GM23338 (cell line): ENCODE results near the gene INHBC. TPM values are rescaled to one million over a fixed set of nuclear protein-coding genes. Genes with fewer than 3 reads are reported as not detected.
"Not testable (repeated sequence)": the region's sequence is repeated elsewhere in the genome, so short reads cannot be mapped to it uniquely, and the experiment has no call there.

Experiments used
- ATAC-seq: fragments of 200-7000 bp; cut with Tn5 transposase; 3 replicates; pipeline ENCODE4 v1.9.1; 2020
- DNase-seq: peaks from one replicate; pipeline ENCODE4 v3.0.0-alpha.2; 2015; ENCODE audit warnings: low spot score
- H2AFZ ChIP-seq: fragments of 200-600 bp; sonication (generic); 2 replicates; pipeline ENCODE4 v1.8.0; 2016; ENCODE audit warnings: antibody characterized with exemption, mild to moderate bottlenecking, moderate library complexity
- H3F3A ChIP-seq: fragments of 200-600 bp; sonication (generic); replicated peaks from 2 replicates; pipeline ENCODE4 v1.8.0; 2017; ENCODE audit warnings: antibody characterized with exemption, mixed run types, low read depth
- H3K27ac ChIP-seq: fragments of 200-600 bp; sonication (generic); 2 replicates; pipeline ENCODE4 v1.6.1; 2016; ENCODE audit warnings: low read depth
- H3K27me3 ChIP-seq: fragments of 200-600 bp; sonication (generic); 2 replicates; pipeline ENCODE4 v1.8.0; 2016; ENCODE audit warnings: mild to moderate bottlenecking, mixed run types, moderate library complexity; ENCODE audit not compliant: insufficient read depth
- H3K36me3 ChIP-seq: fragments of 200-600 bp; sonication (generic); 2 replicates; pipeline ENCODE4 v1.8.0; 2016; ENCODE audit warnings: mild to moderate bottlenecking; ENCODE audit not compliant: insufficient read depth
- H3K4me1 ChIP-seq: fragments of 200-600 bp; sonication (generic); 2 replicates; pipeline ENCODE4 v1.8.0; 2016; ENCODE audit warnings: mild to moderate bottlenecking, moderate library complexity; ENCODE audit not compliant: insufficient read depth
- H3K4me2 ChIP-seq: fragments of 200-600 bp; sonication (generic); 2 replicates; pipeline ENCODE4 v1.7.1; 2017; ENCODE audit warnings: mixed run types
- H3K4me3 ChIP-seq: fragments of 200-600 bp; sonication (generic); 2 replicates; pipeline ENCODE4 v1.6.1; 2016; ENCODE audit warnings: mixed run types
- H3K79me2 ChIP-seq: fragments of 200-600 bp; sonication (generic); replicated peaks from 2 replicates; pipeline ENCODE4 v1.8.0; 2017; ENCODE audit warnings: mild to moderate bottlenecking; ENCODE audit not compliant: insufficient read depth
- H3K9me2 ChIP-seq: fragments of 200-600 bp; sonication (generic); 2 replicates; pipeline ENCODE4 v1.8.0; 2017; ENCODE audit not compliant: insufficient read depth
- H4K20me1 ChIP-seq: fragments of 200-600 bp; sonication (generic); replicated peaks from 2 replicates; pipeline ENCODE4 v1.8.0; 2017; ENCODE audit warnings: mild to moderate bottlenecking; ENCODE audit not compliant: insufficient read depth
- H3K27ac Mint-ChIP-seq: 2 replicates; pipeline ENCODE4 v1.8.0; 2020; ENCODE audit warnings: inconsistent platforms, mild to moderate bottlenecking, moderate library complexity, mixed read lengths
- H3K27me3 Mint-ChIP-seq: 3 replicates; pipeline ENCODE4 v1.8.0; 2022; ENCODE audit warnings: low read depth, mild to moderate bottlenecking, moderate library complexity, mixed read lengths, inconsistent platforms; ENCODE audit not compliant: insufficient read depth, poor library complexity
- H3K36me3 Mint-ChIP-seq: 3 replicates; pipeline ENCODE4 v1.8.0; 2021; ENCODE audit warnings: low read depth, mild to moderate bottlenecking, inconsistent platforms, moderate library complexity, mixed read lengths
- H3K4me1 Mint-ChIP-seq: 3 replicates; pipeline ENCODE4 v1.8.0; 2020; ENCODE audit warnings: mild to moderate bottlenecking, inconsistent platforms, mixed read lengths
- H3K4me3 Mint-ChIP-seq: 3 replicates; pipeline ENCODE4 v1.8.0; 2021; ENCODE audit warnings: moderate library complexity, mild to moderate bottlenecking, inconsistent platforms, mixed read lengths
- H3K9me3 Mint-ChIP-seq: 3 replicates; pipeline ENCODE4 v1.8.0; 2020; ENCODE audit warnings: moderate library complexity, mild to moderate bottlenecking, inconsistent platforms, mixed read lengths
- CREB1 ChIP-seq: fragments of 250-450 bp; sonication (Bioruptor Pico); IDR thresholded peaks from 2 replicates; pipeline ENCODE4 v1.5.0; 2020; ENCODE audit warnings: low read depth, mild to moderate bottlenecking, moderate library complexity
- EZH2 ChIP-seq: fragments of 200-600 bp; sonication (generic); IDR thresholded peaks from one replicate; pipeline ENCODE4 v1.8.0; 2017; ENCODE audit warnings: antibody characterized with exemption, mild to moderate bottlenecking, low read depth; ENCODE audit not compliant: unreplicated experiment
- NANOG ChIP-seq: IDR thresholded peaks from 2 replicates; pipeline ENCODE4 v1.6.1; 2016; ENCODE audit warnings: antibody characterized with exemption, borderline replicate concordance
- POLR2AphosphoS5 ChIP-seq: IDR thresholded peaks from 2 replicates; pipeline ENCODE4 v1.6.1; 2016; ENCODE audit warnings: antibody characterized with exemption, low read depth
- STAT1 ChIP-seq: IDR thresholded peaks from one replicate; pipeline ENCODE4 v1.6.1; 2016; ENCODE audit warnings: antibody characterized with exemption; ENCODE audit not compliant: unreplicated experiment
- ZNF331 ChIP-seq: fragments of 250-450 bp; sonication (Bioruptor Pico); IDR thresholded peaks from 2 replicates; pipeline ENCODE4 v1.5.0; 2020; ENCODE audit warnings: low read depth, mild to moderate bottlenecking, moderate library complexity
- polyA plus RNA-seq: library from polyadenylated mRNA; unstranded; fragments of >200 nt; fragmentation: Nextera tagmentation; extraction: Ambion mirVana; gene quantifications from 2 replicates; pipeline ENCODE4 v1.2.1, GENCODE V29; 2016
- total RNA-seq: library from RNA; depleted of rRNA; stranded (reverse); fragments of >200 nt; shearing (Covaris generic); gene quantifications from 2 replicates; pipeline ENCODE4 v1.2.3, GENCODE V29; 2014
- TF ChIP-seq, protein P1 (sequence below): IDR thresholded peaks from one replicate; pipeline ENCODE4 v1.6.1; 2018; ENCODE audit warnings: antibody characterized with exemption; ENCODE audit not compliant: unreplicated experiment
- TF ChIP-seq, protein P2 (sequence below): fragments of 250-450 bp; sonication (Bioruptor Pico); IDR thresholded peaks from 2 replicates; pipeline ENCODE4 v1.5.0; 2020; ENCODE audit warnings: mild to moderate bottlenecking, moderate library complexity

Gene INHBC
- total and polyA plus RNA-seq, 2 experiments from 2014 or later: 0.53 TPM; not detected in 1

DNA sequence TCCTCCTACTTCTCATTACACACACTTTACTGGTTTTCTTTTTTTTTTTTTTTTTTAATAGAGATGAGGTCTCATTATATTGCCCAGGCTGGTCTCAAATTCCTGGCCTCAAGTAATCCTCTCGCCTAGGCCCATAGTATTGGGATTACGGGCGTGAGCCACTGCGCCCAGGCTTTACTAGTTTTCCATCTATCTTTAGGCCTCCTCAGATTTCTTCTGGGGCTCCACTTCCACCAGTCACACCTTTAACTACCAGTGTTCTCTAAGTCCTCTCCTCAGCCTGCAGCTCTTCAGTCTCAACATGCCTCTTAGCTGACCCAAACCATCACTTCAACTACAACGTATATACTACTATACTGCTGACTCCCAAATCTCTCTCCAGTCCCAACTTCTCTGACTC, 14.1 kb upstream of the INHBC start:
- no peaks in the 10 kb centered on the region for H3K9me3 Mint-ChIP-seq
- H2AFZ ChIP-seq: no peak overlapping the region
- H3K4me3 Mint-ChIP-seq: no peak overlapping the region
- no peaks in the 10 kb centered on the region for H3K27me3 ChIP-seq
- DNase-seq (no peak), ATAC-seq (no peak)
- H3K27ac ChIP-seq: no peak overlapping the region
- no peak overlapping the region for H3K27ac Mint-ChIP-seq
- H3K4me1 ChIP-seq: no peaks in the 10 kb centered on the region
- peaks cover 8% of the 10 kb centered on the region; the same call in 1 of the 2 replicates for H3K79me2 ChIP-seq
- H3K4me3 ChIP-seq: no peak overlapping the region
- peaks cover 5% of the 10 kb centered on the region for H3K4me1 Mint-ChIP-seq
- H3K4me2 ChIP-seq: no peak overlapping the region
- H3F3A ChIP-seq: peaks cover under 1% of the 10 kb centered on the region; the same call in 1 of the 2 replicates
- no peaks in the 10 kb centered on the region for H3K36me3 ChIP-seq
- H3K36me3 Mint-ChIP-seq: peaks cover 4% of the 10 kb centered on the region
- peaks cover 6% of the 10 kb centered on the region; the same call in 1 of the 2 replicates for H4K20me1 ChIP-seq
- peaks cover 2% of the 10 kb centered on the region for H3K27me3 Mint-ChIP-seq
- no peaks in the 10 kb centered on the region for H3K9me2 ChIP-seq
- TF ChIP-seq CREB1 (CRISPR knock-in tag) (no peak), NANOG (no peak)

DNA sequence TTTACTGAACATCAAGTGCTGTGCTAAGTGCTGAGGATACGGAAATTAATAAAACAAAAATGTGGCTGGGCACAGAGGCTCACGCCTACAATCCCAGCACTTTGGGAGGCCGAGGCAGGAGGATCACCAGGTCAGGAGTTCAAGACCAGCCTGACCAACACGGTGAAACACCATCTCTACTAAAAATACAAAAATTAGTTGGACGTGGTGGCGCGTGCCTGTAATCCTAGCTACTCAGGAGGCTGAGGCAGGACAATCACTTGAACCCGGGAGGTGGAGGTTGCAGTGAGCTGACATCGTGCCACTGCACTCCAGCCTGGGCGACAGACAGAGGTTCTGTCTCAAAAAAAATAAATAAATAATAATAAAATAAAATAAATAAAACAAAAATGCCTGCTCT, 7.6 kb upstream of the INHBC start:
- H3K9me3 Mint-ChIP-seq, ATAC-seq, H2AFZ ChIP-seq, H3K27ac Mint-ChIP-seq, H4K20me1 ChIP-seq, H3K4me2 ChIP-seq, H3F3A ChIP-seq, DNase-seq, H3K4me3 Mint-ChIP-seq, H3K27me3 Mint-ChIP-seq, H3K27me3 ChIP-seq, H3K36me3 Mint-ChIP-seq, H3K27ac ChIP-seq, H3K9me2 ChIP-seq, H3K4me3 ChIP-seq, H3K36me3 ChIP-seq: not testable (repeated sequence)
- H3K4me1 Mint-ChIP-seq: peaks cover 22% of the 10 kb centered on the region
- peaks cover 15% of the 10 kb centered on the region; the same call in 1 of the 2 replicates for H3K4me1 ChIP-seq
- H3K79me2 ChIP-seq: peaks cover 34% of the 10 kb centered on the region

DNA sequence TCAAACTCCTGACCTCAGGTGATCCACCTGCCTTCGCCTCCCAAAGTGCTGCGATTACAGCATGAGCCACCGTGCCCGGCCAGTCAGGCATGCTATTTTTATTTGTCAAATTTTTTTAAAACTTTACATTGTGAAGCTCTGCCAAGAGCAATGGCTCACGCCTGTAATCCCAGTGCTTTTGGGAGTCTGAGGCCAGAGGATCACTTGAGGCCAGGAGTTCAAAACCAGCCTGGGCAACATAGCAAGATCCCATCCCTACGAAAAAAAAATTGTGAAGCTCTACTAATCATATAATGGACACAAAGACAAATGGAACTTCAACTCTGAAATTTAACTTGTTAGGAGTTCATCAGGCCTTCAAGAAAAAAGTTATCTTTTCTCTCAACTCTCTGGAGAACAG, 5.6 kb upstream of the INHBC start:
- no peaks in the 10 kb centered on the region for H3K9me2 ChIP-seq
- peaks cover 34% of the 10 kb centered on the region for H3K79me2 ChIP-seq
- H4K20me1 ChIP-seq: no peaks in the 10 kb centered on the region
- H3K27me3 ChIP-seq: no peaks in the 10 kb centered on the region
- peak overlapping the region; percentile 93 for H3K4me3 Mint-ChIP-seq
- H3K4me1 Mint-ChIP-seq: peaks cover 22% of the 10 kb centered on the region
- peak overlapping the region; percentile 64; the same call in 1 of the 2 replicates for H3K4me3 ChIP-seq
- DNase-seq (no peak), ATAC-seq (no peak)
- peaks cover 14% of the 10 kb centered on the region for H3F3A ChIP-seq
- peaks cover 15% of the 10 kb centered on the region; the same call in 1 of the 2 replicates for H3K4me1 ChIP-seq
- peak overlapping the region; percentile 62 for H3K27ac Mint-ChIP-seq
- H3K27me3 Mint-ChIP-seq: peaks cover 6% of the 10 kb centered on the region
- H3K4me2 ChIP-seq: peak overlapping the region; percentile 91
- H3K9me3 Mint-ChIP-seq: no peaks in the 10 kb centered on the region
- no peak overlapping the region for H2AFZ ChIP-seq
- H3K36me3 Mint-ChIP-seq: peaks cover 4% of the 10 kb centered on the region
- peak overlapping the region; percentile 93; the same call in 1 of the 2 replicates for H3K27ac ChIP-seq
- no peaks in the 10 kb centered on the region for H3K36me3 ChIP-seq
- TF ChIP-seq, protein P1, sequence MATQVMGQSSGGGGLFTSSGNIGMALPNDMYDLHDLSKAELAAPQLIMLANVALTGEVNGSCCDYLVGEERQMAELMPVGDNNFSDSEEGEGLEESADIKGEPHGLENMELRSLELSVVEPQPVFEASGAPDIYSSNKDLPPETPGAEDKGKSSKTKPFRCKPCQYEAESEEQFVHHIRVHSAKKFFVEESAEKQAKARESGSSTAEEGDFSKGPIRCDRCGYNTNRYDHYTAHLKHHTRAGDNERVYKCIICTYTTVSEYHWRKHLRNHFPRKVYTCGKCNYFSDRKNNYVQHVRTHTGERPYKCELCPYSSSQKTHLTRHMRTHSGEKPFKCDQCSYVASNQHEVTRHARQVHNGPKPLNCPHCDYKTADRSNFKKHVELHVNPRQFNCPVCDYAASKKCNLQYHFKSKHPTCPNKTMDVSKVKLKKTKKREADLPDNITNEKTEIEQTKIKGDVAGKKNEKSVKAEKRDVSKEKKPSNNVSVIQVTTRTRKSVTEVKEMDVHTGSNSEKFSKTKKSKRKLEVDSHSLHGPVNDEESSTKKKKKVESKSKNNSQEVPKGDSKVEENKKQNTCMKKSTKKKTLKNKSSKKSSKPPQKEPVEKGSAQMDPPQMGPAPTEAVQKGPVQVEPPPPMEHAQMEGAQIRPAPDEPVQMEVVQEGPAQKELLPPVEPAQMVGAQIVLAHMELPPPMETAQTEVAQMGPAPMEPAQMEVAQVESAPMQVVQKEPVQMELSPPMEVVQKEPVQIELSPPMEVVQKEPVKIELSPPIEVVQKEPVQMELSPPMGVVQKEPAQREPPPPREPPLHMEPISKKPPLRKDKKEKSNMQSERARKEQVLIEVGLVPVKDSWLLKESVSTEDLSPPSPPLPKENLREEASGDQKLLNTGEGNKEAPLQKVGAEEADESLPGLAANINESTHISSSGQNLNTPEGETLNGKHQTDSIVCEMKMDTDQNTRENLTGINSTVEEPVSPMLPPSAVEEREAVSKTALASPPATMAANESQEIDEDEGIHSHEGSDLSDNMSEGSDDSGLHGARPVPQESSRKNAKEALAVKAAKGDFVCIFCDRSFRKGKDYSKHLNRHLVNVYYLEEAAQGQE: no peak
- TF ChIP-seq ZNF331 (CRISPR knock-in tag) (no peak), CREB1 (CRISPR knock-in tag) (no peak), POLR2AphosphoS5 (no peak), STAT1 (no peak), EZH2 (no peak)
- TF ChIP-seq, protein P2, sequence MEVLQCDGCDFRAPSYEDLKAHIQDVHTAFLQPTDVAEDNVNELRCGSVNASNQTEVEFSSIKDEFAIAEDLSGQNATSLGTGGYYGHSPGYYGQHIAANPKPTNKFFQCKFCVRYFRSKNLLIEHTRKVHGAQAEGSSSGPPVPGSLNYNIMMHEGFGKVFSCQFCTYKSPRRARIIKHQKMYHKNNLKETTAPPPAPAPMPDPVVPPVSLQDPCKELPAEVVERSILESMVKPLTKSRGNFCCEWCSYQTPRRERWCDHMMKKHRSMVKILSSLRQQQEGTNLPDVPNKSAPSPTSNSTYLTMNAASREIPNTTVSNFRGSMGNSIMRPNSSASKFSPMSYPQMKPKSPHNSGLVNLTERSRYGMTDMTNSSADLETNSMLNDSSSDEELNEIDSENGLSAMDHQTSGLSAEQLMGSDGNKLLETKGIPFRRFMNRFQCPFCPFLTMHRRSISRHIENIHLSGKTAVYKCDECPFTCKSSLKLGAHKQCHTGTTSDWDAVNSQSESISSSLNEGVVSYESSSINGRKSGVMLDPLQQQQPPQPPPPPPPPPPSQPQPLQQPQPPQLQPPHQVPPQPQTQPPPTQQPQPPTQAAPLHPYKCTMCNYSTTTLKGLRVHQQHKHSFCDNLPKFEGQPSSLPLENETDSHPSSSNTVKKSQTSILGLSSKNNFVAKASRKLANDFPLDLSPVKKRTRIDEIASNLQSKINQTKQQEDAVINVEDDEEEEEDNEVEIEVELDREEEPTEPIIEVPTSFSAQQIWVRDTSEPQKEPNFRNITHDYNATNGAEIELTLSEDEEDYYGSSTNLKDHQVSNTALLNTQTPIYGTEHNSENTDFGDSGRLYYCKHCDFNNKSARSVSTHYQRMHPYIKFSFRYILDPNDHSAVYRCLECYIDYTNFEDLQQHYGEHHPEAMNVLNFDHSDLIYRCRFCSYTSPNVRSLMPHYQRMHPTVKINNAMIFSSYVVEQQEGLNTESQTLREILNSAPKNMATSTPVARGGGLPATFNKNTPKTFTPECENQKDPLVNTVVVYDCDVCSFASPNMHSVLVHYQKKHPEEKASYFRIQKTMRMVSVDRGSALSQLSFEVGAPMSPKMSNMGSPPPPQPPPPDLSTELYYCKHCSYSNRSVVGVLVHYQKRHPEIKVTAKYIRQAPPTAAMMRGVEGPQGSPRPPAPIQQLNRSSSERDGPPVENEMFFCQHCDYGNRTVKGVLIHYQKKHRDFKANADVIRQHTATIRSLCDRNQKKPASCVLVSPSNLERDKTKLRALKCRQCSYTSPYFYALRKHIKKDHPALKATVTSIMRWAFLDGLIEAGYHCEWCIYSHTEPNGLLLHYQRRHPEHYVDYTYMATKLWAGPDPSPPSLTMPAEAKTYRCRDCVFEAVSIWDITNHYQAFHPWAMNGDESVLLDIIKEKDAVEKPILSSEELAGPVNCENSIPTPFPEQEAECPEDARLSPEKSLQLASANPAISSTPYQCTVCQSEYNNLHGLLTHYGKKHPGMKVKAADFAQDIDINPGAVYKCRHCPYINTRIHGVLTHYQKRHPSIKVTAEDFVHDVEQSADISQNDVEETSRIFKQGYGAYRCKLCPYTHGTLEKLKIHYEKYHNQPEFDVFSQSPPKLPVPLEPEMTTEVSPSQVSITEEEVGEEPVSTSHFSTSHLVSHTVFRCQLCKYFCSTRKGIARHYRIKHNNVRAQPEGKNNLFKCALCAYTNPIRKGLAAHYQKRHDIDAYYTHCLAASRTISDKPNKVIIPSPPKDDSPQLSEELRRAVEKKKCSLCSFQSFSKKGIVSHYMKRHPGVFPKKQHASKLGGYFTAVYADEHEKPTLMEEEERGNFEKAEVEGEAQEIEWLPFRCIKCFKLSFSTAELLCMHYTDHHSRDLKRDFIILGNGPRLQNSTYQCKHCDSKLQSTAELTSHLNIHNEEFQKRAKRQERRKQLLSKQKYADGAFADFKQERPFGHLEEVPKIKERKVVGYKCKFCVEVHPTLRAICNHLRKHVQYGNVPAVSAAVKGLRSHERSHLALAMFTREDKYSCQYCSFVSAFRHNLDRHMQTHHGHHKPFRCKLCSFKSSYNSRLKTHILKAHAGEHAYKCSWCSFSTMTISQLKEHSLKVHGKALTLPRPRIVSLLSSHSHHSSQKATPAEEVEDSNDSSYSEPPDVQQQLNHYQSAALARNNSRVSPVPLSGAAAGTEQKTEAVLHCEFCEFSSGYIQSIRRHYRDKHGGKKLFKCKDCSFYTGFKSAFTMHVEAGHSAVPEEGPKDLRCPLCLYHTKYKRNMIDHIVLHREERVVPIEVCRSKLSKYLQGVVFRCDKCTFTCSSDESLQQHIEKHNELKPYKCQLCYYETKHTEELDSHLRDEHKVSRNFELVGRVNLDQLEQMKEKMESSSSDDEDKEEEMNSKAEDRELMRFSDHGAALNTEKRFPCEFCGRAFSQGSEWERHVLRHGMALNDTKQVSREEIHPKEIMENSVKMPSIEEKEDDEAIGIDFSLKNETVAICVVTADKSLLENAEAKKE (CRISPR knock-in tag): no peak
